Measurements from ENCODE around the gene OLFM1. TPM values are rescaled to one million over a fixed set of nuclear protein-coding genes. Genes with fewer than 3 reads are reported as not detected.

OLFM1 gene
- total and polyA plus RNA-seq, 7 donors = 4.8 to 23.1 (median 11.2) TPM

DNA sequence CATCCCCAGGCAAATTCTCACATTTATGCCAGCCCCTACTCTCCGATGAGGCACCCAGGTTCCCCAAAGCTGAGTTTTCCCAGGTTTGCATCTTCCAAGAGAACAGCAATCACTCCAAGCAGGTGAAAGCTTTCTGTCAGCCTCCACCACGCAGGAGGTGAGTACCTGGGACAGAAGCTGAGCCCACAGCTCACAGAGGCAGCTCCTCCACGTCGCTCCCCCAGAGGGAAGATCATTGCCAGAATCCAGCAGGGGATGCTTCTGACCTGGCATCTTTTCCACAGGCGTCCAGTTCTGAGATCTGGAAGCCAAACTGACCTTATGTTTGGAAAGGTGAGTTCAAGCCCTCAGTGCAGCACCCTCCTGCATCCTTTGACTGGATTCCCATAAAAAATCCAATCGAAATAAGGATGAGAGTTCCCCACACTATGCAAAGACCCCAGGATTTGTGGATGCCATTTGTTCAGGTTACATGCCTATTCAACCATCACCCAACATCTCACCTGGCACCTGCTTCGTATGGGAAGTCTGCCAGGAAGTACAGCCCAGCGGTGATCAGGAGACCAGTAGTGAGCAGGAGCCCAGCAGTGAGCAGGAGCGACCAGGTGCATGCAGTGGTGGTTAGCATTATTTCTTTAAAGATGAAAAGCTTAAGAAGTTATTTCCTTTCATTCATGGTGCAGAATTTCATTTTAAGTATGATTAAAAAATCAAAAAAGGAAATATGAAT is 47.4 kb upstream of the OLFM1 start:
- intact Hi-C loops (cut with DNase I) = no loop called here
- H3K27ac ChIP-seq = no peak overlapping the region
- H3K4me3 ChIP-seq = no peak overlapping the region
- H3K9me3 ChIP-seq = no peaks in the 10 kb centered on the region
- TF ChIP-seq, protein P1, sequence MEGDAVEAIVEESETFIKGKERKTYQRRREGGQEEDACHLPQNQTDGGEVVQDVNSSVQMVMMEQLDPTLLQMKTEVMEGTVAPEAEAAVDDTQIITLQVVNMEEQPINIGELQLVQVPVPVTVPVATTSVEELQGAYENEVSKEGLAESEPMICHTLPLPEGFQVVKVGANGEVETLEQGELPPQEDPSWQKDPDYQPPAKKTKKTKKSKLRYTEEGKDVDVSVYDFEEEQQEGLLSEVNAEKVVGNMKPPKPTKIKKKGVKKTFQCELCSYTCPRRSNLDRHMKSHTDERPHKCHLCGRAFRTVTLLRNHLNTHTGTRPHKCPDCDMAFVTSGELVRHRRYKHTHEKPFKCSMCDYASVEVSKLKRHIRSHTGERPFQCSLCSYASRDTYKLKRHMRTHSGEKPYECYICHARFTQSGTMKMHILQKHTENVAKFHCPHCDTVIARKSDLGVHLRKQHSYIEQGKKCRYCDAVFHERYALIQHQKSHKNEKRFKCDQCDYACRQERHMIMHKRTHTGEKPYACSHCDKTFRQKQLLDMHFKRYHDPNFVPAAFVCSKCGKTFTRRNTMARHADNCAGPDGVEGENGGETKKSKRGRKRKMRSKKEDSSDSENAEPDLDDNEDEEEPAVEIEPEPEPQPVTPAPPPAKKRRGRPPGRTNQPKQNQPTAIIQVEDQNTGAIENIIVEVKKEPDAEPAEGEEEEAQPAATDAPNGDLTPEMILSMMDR (IDR thresholded peaks at IDR 0.05) = no peak
- no peak for ATAC-seq
- H3K4me1 ChIP-seq = no peaks in the 10 kb centered on the region
- peaks cover 0 to 29% (median 5%) of the 10 kb centered on the region in 3 donors for H3K27me3 ChIP-seq (ENCODE audit: insufficient read depth in 3 of 3, low read length in 2 of 3)
- no peaks in the 10 kb centered on the region for H3K36me3 ChIP-seq (ENCODE audit: insufficient read depth in 1 of 2, low read depth in 1 of 2)
- DNase-seq = no peak
- WGBS, 3 donors = 67 to 70% (median 68%) methylated on average over 9 of the region's 9 CpGs

DNA sequence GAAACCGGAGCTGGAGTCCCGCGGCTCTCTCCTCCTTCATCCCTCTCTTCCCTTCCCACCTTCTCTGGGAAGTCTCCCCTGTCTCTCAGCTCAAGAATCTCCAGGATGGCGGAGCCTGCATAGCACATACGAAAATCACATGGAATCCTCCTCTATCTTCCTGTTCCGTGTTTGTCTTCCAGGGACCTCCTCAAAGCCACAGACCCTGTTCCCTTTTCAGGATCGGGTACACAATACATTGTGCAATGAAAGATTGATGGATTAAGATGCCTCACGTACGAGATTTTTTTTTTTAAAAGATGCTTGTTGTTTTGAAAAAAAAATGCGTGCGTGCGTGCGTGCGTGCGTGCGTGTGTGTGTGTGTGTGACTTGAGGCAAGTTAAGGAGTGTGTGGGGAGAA is 46.6 kb upstream of the OLFM1 start:
- intact Hi-C loops (cut with DNase I) = no loop called here
- Histone ChIP-seq H3K9me3 (no peaks in the 10 kb centered on the region), H3K27ac (no peak overlapping the region), H3K27me3 (ENCODE audit: insufficient read depth in 3 of 3, low read length in 2 of 3) (peaks cover 0 to 35% (median 5%) of the 10 kb centered on the region in 3 donors), H3K4me1 (no peaks in the 10 kb centered on the region), H3K4me3 (no peak overlapping the region), H3K36me3 (ENCODE audit: insufficient read depth in 1 of 2, low read depth in 1 of 2) (no peaks in the 10 kb centered on the region)
- 57 to 83% (median 65%) methylated on average over 16 of the region's 16 CpGs for WGBS, 3 donors
- TF ChIP-seq, protein P1 (IDR thresholded peaks at IDR 0.05) = no peak
- no peak for DNase-seq
- no peak for ATAC-seq

DNA sequence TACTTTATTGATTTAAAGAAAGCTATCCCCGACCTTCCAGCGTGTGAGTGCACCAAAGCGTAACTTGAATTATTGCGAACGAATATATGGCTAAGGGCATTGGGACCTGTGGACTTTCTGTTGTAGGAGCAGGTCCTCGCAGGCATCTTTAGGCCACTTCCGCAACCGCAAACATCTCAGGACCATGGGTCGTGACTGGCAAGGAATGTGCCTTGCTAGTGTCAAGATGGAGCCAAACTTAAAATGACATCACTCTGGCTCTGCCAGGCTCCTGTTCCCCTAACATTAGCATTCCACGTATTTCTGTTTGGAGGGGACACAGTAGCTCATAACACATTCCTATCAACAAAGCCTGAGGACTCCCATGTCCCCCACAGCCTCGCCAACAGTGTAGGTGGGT is 44.1 kb upstream of the OLFM1 start:
- DNase-seq = no peak
- intact Hi-C loops (cut with DNase I) = no loop called here
- ATAC-seq = no peak
- no peaks in the 10 kb centered on the region for H3K4me1 ChIP-seq
- 72 to 87% (median 79%) methylated on average over 11 of the region's 11 CpGs for WGBS, 3 donors
- no peak overlapping the region for H3K4me3 ChIP-seq
- H3K27ac ChIP-seq = no peak overlapping the region
- TF ChIP-seq, protein P1 (IDR thresholded peaks at IDR 0.05) = no peak
- H3K9me3 ChIP-seq = no peaks in the 10 kb centered on the region
- no peaks in the 10 kb centered on the region for H3K36me3 ChIP-seq (ENCODE audit: insufficient read depth in 1 of 2, low read depth in 1 of 2)
- H3K27me3 ChIP-seq (ENCODE audit: insufficient read depth in 3 of 3, low read length in 2 of 3) = peaks cover 0 to 46% (median 2%) of the 10 kb centered on the region in 3 donors

DNA sequence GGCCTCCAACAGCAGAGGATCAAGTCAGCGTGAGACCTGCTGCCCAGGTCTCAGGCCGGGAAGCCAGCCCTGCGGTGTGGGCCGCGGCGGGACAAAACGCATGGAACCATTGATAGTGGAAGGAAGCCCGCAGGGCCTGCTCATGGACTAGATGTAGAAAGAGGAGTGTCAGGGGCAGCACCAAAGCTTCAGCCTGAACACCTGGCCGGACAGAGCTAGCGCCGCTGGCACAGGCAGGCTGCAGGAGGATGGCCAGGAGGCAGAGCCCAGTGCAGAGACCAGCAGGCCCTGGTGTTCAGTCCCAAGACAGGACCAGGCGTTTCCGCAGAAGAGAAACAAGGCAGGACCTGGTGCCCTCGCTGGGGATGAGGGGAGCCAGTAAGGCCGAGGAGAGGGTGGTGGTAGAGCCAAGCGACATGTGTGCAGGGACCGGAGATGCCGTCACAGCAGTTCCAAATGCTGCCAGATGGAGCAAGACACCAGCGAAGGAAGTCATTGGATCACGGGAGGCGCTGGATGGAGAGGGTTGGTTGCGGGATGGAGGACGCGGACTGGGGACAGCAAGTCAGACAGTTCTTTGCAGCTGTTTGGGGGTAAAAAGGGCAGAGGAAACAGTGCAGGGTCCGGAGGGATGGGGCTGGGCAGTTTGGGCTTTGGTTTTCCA is 42.1 kb upstream of the OLFM1 start:
- H3K27ac ChIP-seq = no peak overlapping the region
- H3K4me3 ChIP-seq = no peak overlapping the region
- H3K9me3 ChIP-seq = no peaks in the 10 kb centered on the region
- no peak for DNase-seq
- H3K36me3 ChIP-seq (ENCODE audit: insufficient read depth in 1 of 2, low read depth in 1 of 2) = no peaks in the 10 kb centered on the region
- no peak for ATAC-seq
- 78 to 86% (median 82%) methylated on average over 25 of the region's 25 CpGs for WGBS, 3 donors
- H3K4me1 ChIP-seq = no peaks in the 10 kb centered on the region
- intact Hi-C loops (cut with DNase I) = no loop called here
- TF ChIP-seq, protein P1 (IDR thresholded peaks at IDR 0.05) = no peak
- peaks cover 0 to 52% (median 4%) of the 10 kb centered on the region in 3 donors for H3K27me3 ChIP-seq (ENCODE audit: insufficient read depth in 3 of 3, low read length in 2 of 3)

Measured in psoas muscle (tissue), 8 donors.